Activated B cell treated with CpG ODN at 0.5 μM for 24 hours (primary cell): ENCODE data around the gene PHACTR1. TPM values are rescaled to one million over a fixed set of nuclear protein-coding genes. Genes with fewer than 3 reads are reported as not detected.

Experiments
- ATAC-seq: fragments of 200-7000 bp; cut with Tn5 transposase; one replicate; pipeline ENCODE4 v1.10.0; 2021; ENCODE audit warnings: low read depth, mild to moderate bottlenecking, moderate library complexity
- CTCF ChIA-PET: fragments of 350-600 bp; sonication (Branson Sonifier 250); formaldehyde crosslinking; loops from one replicate; lab custom pipeline; 2021; ENCODE audit warnings: antibody characterized with exemption; lab: Charles Lee
- POLR2A ChIA-PET: fragments of 350-600 bp; sonication (Branson Sonifier 250); formaldehyde crosslinking; loops from one replicate; lab custom pipeline; 2021; ENCODE audit warnings: antibody characterized with exemption; lab: Charles Lee
- DNase-seq: peaks from one replicate; pipeline ENCODE4 v3.0.0; 2022
- H3K27ac Mint-ChIP-seq: one replicate; pipeline ENCODE4 v1.8.0; 2020; ENCODE audit warnings: mixed read lengths
- H3K27me3 Mint-ChIP-seq: one replicate; pipeline ENCODE4 v1.8.0; 2021; ENCODE audit warnings: mixed read lengths
- H3K36me3 Mint-ChIP-seq: one replicate; pipeline ENCODE4 v1.8.0; 2021; ENCODE audit warnings: low read depth, mixed read lengths
- H3K4me1 Mint-ChIP-seq: one replicate; pipeline ENCODE4 v1.8.0; 2021; ENCODE audit warnings: mixed read lengths
- H3K4me3 Mint-ChIP-seq: one replicate; pipeline ENCODE4 v1.8.0; 2020; ENCODE audit warnings: mild to moderate bottlenecking, mixed read lengths
- H3K9me3 Mint-ChIP-seq: one replicate; pipeline ENCODE4 v1.8.0; 2020; ENCODE audit warnings: mixed read lengths
- intact Hi-C: fragments of 100-400 bp; cut with micrococcal nuclease; formaldehyde crosslinking; loops from one replicate; pipeline ENCODE4 v1.15.1; 2024
- total RNA-seq: library from RNA; stranded (reverse); gene quantifications from 2 replicates; pipeline ENCODE4 v1.2.3, GENCODE V29; 2022
- TF ChIP-seq, protein P1 (sequence below): fragments of 200-600 bp; IDR thresholded peaks from one replicate; pipeline ENCODE4 v1.8.0; 2022; ENCODE audit warnings: antibody characterized with exemption, mild to moderate bottlenecking

PHACTR1 gene
- total RNA-seq, 1 donor from 2014 or later, result 115 TPM

DNA sequence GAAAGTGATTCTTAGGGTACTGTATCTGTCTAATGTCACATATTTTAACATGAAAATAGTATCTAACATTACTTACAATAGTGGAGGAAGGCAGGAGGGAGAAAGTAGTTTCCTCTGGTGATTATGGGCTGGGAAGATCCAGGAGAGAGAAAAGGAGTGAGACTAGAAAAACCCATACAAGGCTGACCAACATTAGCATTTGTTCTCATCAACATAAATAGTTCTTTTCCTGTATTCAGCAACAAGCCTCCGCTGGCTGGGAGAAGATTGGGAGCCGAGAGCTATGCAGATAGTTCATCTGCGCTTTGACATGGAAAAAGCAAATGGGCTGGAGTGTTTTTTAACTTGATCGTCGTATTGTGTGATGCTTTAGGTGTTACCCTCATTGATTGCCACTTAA is 239.4 kb downstream of the PHACTR1 start:
- ATAC-seq, result no peak
- TF ChIP-seq, protein P1, sequence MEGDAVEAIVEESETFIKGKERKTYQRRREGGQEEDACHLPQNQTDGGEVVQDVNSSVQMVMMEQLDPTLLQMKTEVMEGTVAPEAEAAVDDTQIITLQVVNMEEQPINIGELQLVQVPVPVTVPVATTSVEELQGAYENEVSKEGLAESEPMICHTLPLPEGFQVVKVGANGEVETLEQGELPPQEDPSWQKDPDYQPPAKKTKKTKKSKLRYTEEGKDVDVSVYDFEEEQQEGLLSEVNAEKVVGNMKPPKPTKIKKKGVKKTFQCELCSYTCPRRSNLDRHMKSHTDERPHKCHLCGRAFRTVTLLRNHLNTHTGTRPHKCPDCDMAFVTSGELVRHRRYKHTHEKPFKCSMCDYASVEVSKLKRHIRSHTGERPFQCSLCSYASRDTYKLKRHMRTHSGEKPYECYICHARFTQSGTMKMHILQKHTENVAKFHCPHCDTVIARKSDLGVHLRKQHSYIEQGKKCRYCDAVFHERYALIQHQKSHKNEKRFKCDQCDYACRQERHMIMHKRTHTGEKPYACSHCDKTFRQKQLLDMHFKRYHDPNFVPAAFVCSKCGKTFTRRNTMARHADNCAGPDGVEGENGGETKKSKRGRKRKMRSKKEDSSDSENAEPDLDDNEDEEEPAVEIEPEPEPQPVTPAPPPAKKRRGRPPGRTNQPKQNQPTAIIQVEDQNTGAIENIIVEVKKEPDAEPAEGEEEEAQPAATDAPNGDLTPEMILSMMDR, result no peak
- ChIA-PET POLR2A (no interaction called here), CTCF (no interaction called here)
- DNase-seq, result no peak
- peaks cover 21% of the 10 kb centered on the region for H3K4me1 Mint-ChIP-seq
- no peaks in the 10 kb centered on the region for H3K9me3 Mint-ChIP-seq
- no peak overlapping the region for H3K27ac Mint-ChIP-seq
- intact Hi-C loops, result no loop called here
- peaks cover 35% of the 10 kb centered on the region for H3K27me3 Mint-ChIP-seq
- H3K36me3 Mint-ChIP-seq, result peaks cover 3% of the 10 kb centered on the region
- H3K4me3 Mint-ChIP-seq, result peak overlapping the region; percentile 89

DNA sequence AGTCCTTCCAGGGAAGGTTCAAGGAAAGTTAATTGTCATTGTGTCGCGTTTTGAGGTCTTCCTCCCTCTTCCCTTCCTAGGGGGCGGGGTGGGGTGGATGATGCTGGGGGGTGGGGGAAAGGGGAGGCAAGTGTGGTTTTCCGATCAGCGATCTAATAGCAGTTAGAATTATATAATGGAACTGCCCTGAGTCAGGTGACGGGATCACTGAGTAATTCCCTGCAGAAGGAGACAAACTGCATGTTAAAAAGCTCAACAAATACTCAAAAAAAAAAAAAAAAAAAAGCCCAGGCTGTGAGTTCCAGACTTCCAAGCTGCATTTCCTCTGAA is 240.4 kb downstream of the PHACTR1 start:
- Mint-ChIP-seq H3K4me3 (peak overlapping the region; percentile 89), H3K27ac (no peak overlapping the region), H3K27me3 (peaks cover 35% of the 10 kb centered on the region), H3K9me3 (no peaks in the 10 kb centered on the region), H3K36me3 (peaks cover 3% of the 10 kb centered on the region), H3K4me1 (peaks cover 21% of the 10 kb centered on the region)
- intact Hi-C loops, result no loop called here
- CTCF ChIA-PET, result no interaction called here
- DNase-seq, result no peak
- POLR2A ChIA-PET, result interaction anchor here (0.6 kb wide), 2 partner anchors 23 to 1641 kb away, joined by 3 to 11 read pairs; no protein-coding TSS in a partner anchor
- TF ChIP-seq, protein P1, result no peak
- ATAC-seq, result no peak

DNA sequence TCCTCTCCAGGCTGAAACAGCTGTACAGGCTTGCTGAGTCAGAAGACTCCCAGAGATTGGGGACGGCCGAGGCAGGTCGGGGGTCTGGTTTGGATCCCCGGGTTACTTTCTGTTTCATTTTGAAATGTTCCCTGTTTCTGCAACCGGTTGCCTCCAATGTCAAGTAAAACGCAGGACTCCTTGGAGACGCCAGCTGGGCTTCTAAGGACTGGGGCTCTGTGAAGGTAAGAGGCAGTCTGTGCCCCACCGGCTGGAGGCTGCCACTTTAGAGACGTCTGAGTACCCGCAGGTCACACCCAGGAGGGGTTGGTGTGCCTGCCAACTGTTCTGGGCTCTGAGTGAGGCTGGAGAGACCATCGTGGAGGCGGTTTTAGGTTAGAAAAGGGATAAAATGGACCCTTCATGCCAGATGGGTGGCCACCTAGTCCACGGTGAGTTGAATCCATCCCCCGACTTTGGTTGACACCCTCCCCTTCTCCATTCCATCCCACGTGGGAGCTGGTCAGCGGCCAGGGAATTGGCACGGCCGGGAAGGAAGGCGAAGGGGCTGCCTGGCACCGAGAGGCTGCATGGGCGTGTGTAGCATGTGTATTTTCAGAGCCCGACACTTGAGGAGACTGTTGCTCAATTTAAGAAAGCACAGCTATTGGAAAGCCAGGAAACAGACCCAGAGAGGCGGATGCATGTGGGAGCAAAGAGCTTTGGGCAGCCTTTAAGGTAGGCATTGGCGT is 240.9 kb downstream of the PHACTR1 start:
- CTCF ChIA-PET, result no interaction called here
- intact Hi-C loops, result no loop called here
- Mint-ChIP-seq H3K36me3 (peaks cover 3% of the 10 kb centered on the region), H3K9me3 (no peaks in the 10 kb centered on the region), H3K27ac (no peak overlapping the region), H3K4me3 (peak overlapping the region; percentile 89), H3K4me1 (peaks cover 21% of the 10 kb centered on the region), H3K27me3 (peaks cover 35% of the 10 kb centered on the region)
- DNase-seq (peak; percentile 30), ATAC-seq (peak; percentile 69)
- POLR2A ChIA-PET, result interaction anchor here (0.6 kb wide), 2 partner anchors 23 to 1642 kb away, joined by 3 to 11 read pairs; no protein-coding TSS in a partner anchor
- TF ChIP-seq, protein P1, result no peak

DNA sequence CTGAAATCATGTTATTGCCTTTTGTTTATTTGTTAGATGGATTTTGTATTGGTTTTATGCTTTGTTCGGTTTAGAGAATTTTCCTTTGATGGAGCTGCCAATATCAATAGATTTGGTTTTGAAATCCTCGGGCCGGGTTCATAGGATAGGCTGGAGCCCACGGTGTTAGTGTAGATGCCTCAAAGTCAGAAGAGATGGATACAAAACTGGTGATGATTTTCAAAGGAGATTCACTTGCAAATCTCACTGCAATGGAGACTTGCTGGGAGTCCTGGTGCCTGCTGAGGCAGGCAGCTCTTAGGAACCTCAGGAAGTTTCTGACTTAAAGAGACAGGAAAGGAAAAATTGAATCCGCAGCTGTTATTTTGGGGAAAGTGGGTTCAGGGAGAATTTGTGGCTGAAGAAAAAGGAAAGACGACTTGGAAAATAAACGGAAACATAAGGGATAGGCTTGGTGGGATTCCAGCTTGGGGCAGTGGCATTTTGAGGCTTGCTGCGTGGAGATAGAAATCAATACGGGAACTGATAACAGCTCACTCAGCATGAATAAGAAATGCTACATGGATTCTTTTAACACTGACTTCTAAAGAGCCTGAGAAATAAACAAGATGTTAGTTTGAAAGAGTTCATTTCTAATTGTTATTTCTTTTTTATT is 241.6 kb downstream of the PHACTR1 start:
- TF ChIP-seq, protein P1, result no peak
- no peak overlapping the region for H3K27ac Mint-ChIP-seq
- intact Hi-C loops, result no loop called here
- no peak for DNase-seq
- peaks cover 32% of the 10 kb centered on the region for H3K27me3 Mint-ChIP-seq
- H3K4me3 Mint-ChIP-seq, result peak overlapping the region; percentile 89
- no peak for ATAC-seq
- ChIA-PET CTCF (no interaction called here), POLR2A (no interaction called here)
- peaks cover 3% of the 10 kb centered on the region for H3K36me3 Mint-ChIP-seq
- no peaks in the 10 kb centered on the region for H3K9me3 Mint-ChIP-seq
- H3K4me1 Mint-ChIP-seq, result peaks cover 26% of the 10 kb centered on the region

DNA sequence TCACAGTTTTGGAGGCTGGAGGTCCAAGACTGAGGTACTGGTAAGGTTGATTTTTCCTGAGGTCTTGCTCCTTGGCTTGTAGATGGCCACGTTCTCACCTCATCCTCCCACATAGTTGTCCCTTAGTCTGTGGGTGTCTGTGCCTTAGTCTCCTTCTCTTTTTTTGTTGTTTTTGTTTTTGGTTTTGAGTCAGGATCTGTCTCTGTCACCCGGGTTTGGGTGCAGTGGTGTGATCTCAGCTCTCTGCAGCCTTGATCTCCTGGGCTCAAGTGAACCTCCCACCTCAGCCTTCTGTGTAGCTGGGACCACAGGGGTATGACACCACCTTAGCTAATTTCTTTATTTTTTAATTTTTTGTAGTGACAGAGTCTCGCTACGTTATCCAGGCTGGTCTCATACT is 245.2 kb downstream of the PHACTR1 start:
- Mint-ChIP-seq H3K9me3 (no peaks in the 10 kb centered on the region), H3K4me1 (peaks cover 23% of the 10 kb centered on the region), H3K4me3 (no peak overlapping the region), H3K27me3 (peaks cover 33% of the 10 kb centered on the region), H3K36me3 (peaks cover 3% of the 10 kb centered on the region), H3K27ac (no peak overlapping the region)
- DNase-seq (no peak), ATAC-seq (no peak)
- CTCF ChIA-PET, result no interaction called here
- intact Hi-C loops, result no loop called here
- POLR2A ChIA-PET, result no interaction called here
- TF ChIP-seq, protein P1, result no peak
